GM12801 (cell line): ENCODE measurements around the gene SLC12A5.

ENCODE experiments used
- CTCF ChIP-seq: IDR thresholded peaks from one replicate; pipeline ENCODE4 v1.5.1; 2011; ENCODE audit warnings: control low read depth; ENCODE audit not compliant: insufficient read length; ENCODE audit errors: extremely low read depth

SLC12A5 gene

GRCh38 chr20:46017272-46017671 is 11.7 kb upstream of the SLC12A5 start:
- TF ChIP-seq CTCF = no peak

- no peak for TF ChIP-seq CTCF
Observed at GRCh38 chr20:46018112-46018511, 10.9 kb upstream of the SLC12A5 start.

GRCh38 chr20:46018611-46019010 is 10.4 kb upstream of the SLC12A5 start:
- no peak for TF ChIP-seq CTCF

GRCh38 chr20:46020555-46020954 is 8.5 kb upstream of the SLC12A5 start:
- no peak for TF ChIP-seq CTCF

GRCh38 chr20:46021361-46022359 is 7.4 kb upstream of the SLC12A5 start:
- TF ChIP-seq CTCF = no peak

- no peak for TF ChIP-seq CTCF
Observed at GRCh38 chr20:46022411-46023147, 6.4 kb upstream of the SLC12A5 start.

GRCh38 chr20:46023148-46023484 is 5.9 kb upstream of the SLC12A5 start:
- no peak for TF ChIP-seq CTCF
